C4-2B (cell line): Measurements from ENCODE around the gene RIN3.

Experiments
- CTCF ChIP-seq: fragments of 450-650 bp; conservative IDR thresholded peaks from 2 replicates; pipeline ENCODE4 v1.5.1; 2017; ENCODE audit warnings: mild to moderate bottlenecking
- ZFX ChIP-seq: fragments of 450-650 bp; IDR thresholded peaks from 2 replicates; pipeline ENCODE4 v1.6.1; 2017

- no peak for TF ChIP-seq CTCF
- no peak for TF ChIP-seq ZFX
Measured at GRCh38 chr14:92531106-92531873, 17.7 kb downstream of the RIN3 start.
